GM12878 (cell line): ENCODE measurements around the gene ZNF436. TPM values are rescaled to one million over a fixed set of nuclear protein-coding genes. Genes with fewer than 3 reads are reported as not detected.

ENCODE experiments used
- ATAC-seq: fragments of 200-7000 bp; cut with Tn5 transposase; 3 replicates; pipeline ENCODE4 v1.9.1; 2020; ENCODE audit warnings: mild to moderate bottlenecking, moderate library complexity
- BruUV-seq: library from RNA; stranded (reverse); fragments of 400-500 nt; replicated peaks from 2 replicates; lab custom pipeline; 2021; lab: Mats Ljungman, UMichigan
- CTCF ChIA-PET: fragments of 300-600 bp; sonication (Branson Sonifier 250); formaldehyde crosslinking; extraction: SDS; loops from one replicate; lab custom pipeline; 2021; ENCODE audit warnings: inconsistent platforms; lab: Yijun Ruan, JAX
- POLR2A ChIA-PET: fragments of 350-600 bp; formaldehyde crosslinking; extraction: SDS; loops from one replicate; lab custom pipeline; 2021; ENCODE audit warnings: inconsistent platforms; lab: Charles Lee
- RAD21 ChIA-PET: fragments of 300-600 bp; sonication (Branson Sonifier 250); formaldehyde crosslinking; loops from one replicate; lab custom pipeline; 2023; ENCODE audit warnings: antibody characterized with exemption; ENCODE audit not compliant: unreplicated experiment; lab: Charles Lee
- SMC1A ChIA-PET: fragments of 300-600 bp; sonication (Branson Sonifier 250); formaldehyde crosslinking; loops from one replicate; lab custom pipeline; 2023; ENCODE audit not compliant: unreplicated experiment, uncharacterized antibody; lab: Charles Lee
- DNase-seq: peaks from one replicate; pipeline ENCODE4 v3.0.0-alpha.2; 2011; ENCODE audit warnings: low read depth, low spot score
- FAIRE-seq: peaks from 3 replicates; lab custom pipeline; 2011; peaks lifted over from hg19 to GRCh38; lab: Jason Lieb, UNC
- H2AFZ ChIP-seq: 2 replicates; pipeline ENCODE4 v1.6.0; 2011; ENCODE audit warnings: low read depth, low read length, control low read depth; ENCODE audit not compliant: control insufficient read depth
- H3K27ac ChIP-seq: 2 replicates; pipeline ENCODE4 v1.5.1; 2011; ENCODE audit warnings: control low read depth; ENCODE audit not compliant: control insufficient read depth, insufficient read depth
- H3K27me3 ChIP-seq, 2 experiments: replicated peaks in 1 of 2; 2 replicates each; pipeline versions ENCODE4 v1.6.0 to v1.6.1; 2011; ENCODE audit warnings: low read length in 1 of 2; ENCODE audit not compliant: control insufficient read depth in 2 of 2, insufficient read depth in 2 of 2
- H3K36me3 ChIP-seq, 2 experiments: 2 replicates each; pipeline ENCODE4 v1.5.1; 2011; ENCODE audit warnings: low read length in 1 of 2; ENCODE audit not compliant: control insufficient read depth in 2 of 2, insufficient read depth in 2 of 2
- H3K4me1 ChIP-seq: 2 replicates; pipeline ENCODE4 v1.6.1; 2011; ENCODE audit warnings: mild to moderate bottlenecking, low read length, moderate library complexity, mixed read lengths; ENCODE audit not compliant: control insufficient read depth, insufficient read depth
- H3K4me2 ChIP-seq: 2 replicates; pipeline ENCODE4 v1.6.0; 2011; ENCODE audit warnings: control low read depth; ENCODE audit not compliant: control insufficient read depth, insufficient read depth
- H3K4me3 ChIP-seq: fragments of 200-600 bp; sonication (generic); 2 replicates; pipeline ENCODE4 v1.5.1; 2016
- H3K79me2 ChIP-seq: 2 replicates; pipeline ENCODE4 v1.6.0; 2011; ENCODE audit warnings: low read length; ENCODE audit not compliant: control insufficient read depth, insufficient read depth
- H3K9ac ChIP-seq: 2 replicates; pipeline ENCODE4 v1.8.0; 2011; ENCODE audit warnings: low read length, control low read depth, mixed read lengths; ENCODE audit not compliant: control insufficient read depth, insufficient read depth
- H3K9me3 ChIP-seq: replicated peaks from 3 replicates; pipeline ENCODE4 v1.5.1; 2011; ENCODE audit warnings: mild to moderate bottlenecking, low read length; ENCODE audit not compliant: control insufficient read depth, insufficient read depth
- H4K20me1 ChIP-seq: 2 replicates; pipeline ENCODE4 v1.6.0; 2011; ENCODE audit not compliant: control insufficient read depth, insufficient read depth
- CUX1 ChIP-seq: IDR thresholded peaks from 2 replicates; pipeline ENCODE4 v1.6.1; 2012; ENCODE audit warnings: improper control_type of control experiment, low read depth, low read length; ENCODE audit not compliant: insufficient replicate concordance
- FOXM1 ChIP-seq: IDR thresholded peaks from 2 replicates; pipeline ENCODE4 v1.6.1; 2012; ENCODE audit warnings: low read depth, mild to moderate bottlenecking, inconsistent platforms, low read length, moderate library complexity
- IRF4 ChIP-seq: IDR thresholded peaks from 2 replicates; pipeline ENCODE4 v1.6.1; 2011; ENCODE audit warnings: low read depth, low read length
- KLF5 ChIP-seq: fragments of 450-650 bp; IDR thresholded peaks from 2 replicates; pipeline ENCODE4 v1.6.1; 2014; ENCODE audit warnings: mild to moderate bottlenecking; ENCODE audit not compliant: partially characterized antibody
- NRF1 ChIP-seq: conservative IDR thresholded peaks from 2 replicates; pipeline ENCODE4 v1.6.1; 2011; ENCODE audit warnings: mild to moderate bottlenecking, low read depth, low read length, improper control_type of control experiment
- PAX5 ChIP-seq: IDR thresholded peaks from 2 replicates; pipeline ENCODE4 v1.6.1; 2011; ENCODE audit warnings: low read depth, low read length, borderline replicate concordance
- TCF12 ChIP-seq: IDR thresholded peaks from 2 replicates; pipeline ENCODE4 v1.6.1; 2011; ENCODE audit warnings: low read depth, mild to moderate bottlenecking, low read length
- YBX1 ChIP-seq: fragments of 450-650 bp; IDR thresholded peaks from 2 replicates; pipeline ENCODE4 v1.6.1; 2016; ENCODE audit warnings: antibody characterized with exemption
- WGBS: methylation state at CpG from one replicate; pipeline ENCODE4 v1.1.6; 2016; ENCODE audit warnings: low lambda C conversion rate; ENCODE audit not compliant: insufficient replicate concordance, insufficient coverage; ENCODE audit errors: missing lambda C conversion rate; 5-methylcytosine and 5-hydroxymethylcytosine counted together
- in situ Hi-C: fragments of 300-500 bp; cut with MboI; formaldehyde crosslinking; loops from 9 replicates; pipeline ENCODE4 v1.14.3; 2018; ENCODE audit warnings: mixed read lengths
- intact Hi-C: fragments of 100-400 bp; cut with micrococcal nuclease; formaldehyde crosslinking; loops from one replicate; pipeline ENCODE4 v1.14.2; 2022; ENCODE audit not compliant: unreplicated experiment
- polyA plus RNA-seq, 11 experiments: library from polyadenylated mRNA; depleted of rRNA in 4 of 11; unstranded in 6 of 11; stranded (reverse) in 5 of 11; fragments of >200 nt; fragmentation: Nextera tagmentation in 4 of 11; fragmentation: Illumina TruSeq in 1 of 11; extraction: Ambion mirVana in 4 of 11; extraction: Trizol in 1 of 11; gene quantifications; 1 replicate in 1 of 11; 2 replicates in 10 of 11; pipeline versions ENCODE4 v1.2.1 to v1.2.3, GENCODE V29; 2011 to 2016; ENCODE audit warnings: inconsistent platforms in 2 of 11, missing spikeins in 2 of 11, low read depth in 1 of 11
- total RNA-seq, 4 experiments: library from RNA; depleted of rRNA in 3 of 4; stranded (reverse); fragments of >200 nt in 3 of 4; fragmentation: Illumina TruSeq in 1 of 4; extraction: Trizol in 1 of 4; gene quantifications; 2 replicates each; pipeline versions ENCODE4 v1.2.1 to v1.2.3, GENCODE V29; 2013 to 2021

The ZNF436 gene
- total and polyA plus RNA-seq, 10 of the 15 experiments (the other 5 are each of a cell fraction or from before 2014, with no cell fraction given), result 0.85 to 4.7 (median 3.0) TPM

GRCh38 chr1:23369335-23370013, at the start of gene ZNF436 (continued):
- no peak for TF ChIP-seq YBX1
- TF ChIP-seq TCF12, result no peak

- TF ChIP-seq PAX5, result no peak
- no peak for TF ChIP-seq FOXM1
- SMC1A ChIA-PET, result no interaction called here
- Histone ChIP-seq H3K36me3 (no peaks in the 10 kb centered on the region), H3K27me3 (peaks cover 0 to 3% of the 10 kb centered on the region in 2 experiments), H3K4me1 (no peaks in the 10 kb centered on the region), H3K9ac (no peak overlapping the region), H3K9me3 (no peaks in the 10 kb centered on the region), H3K27ac (no peak overlapping the region), H2AFZ (no peak overlapping the region), H3K4me3 (no peak overlapping the region), H3K4me2 (no peak overlapping the region), H3K79me2 (no peaks in the 10 kb centered on the region), H4K20me1 (no peaks in the 10 kb centered on the region)
- 51% methylated on average over 6 of the region's 6 CpGs for WGBS
- in situ Hi-C loops, result no loop called here
- RAD21 ChIA-PET, result interaction anchor here (0.6 kb wide), 1 partner anchor 32 kb away, joined by 3 read pairs; no protein-coding TSS in a partner anchor
- POLR2A ChIA-PET, result no interaction called here
- intact Hi-C loops, result no loop called here
- no TSS peak for BruUV-seq
- FAIRE-seq (no peak), DNase-seq (no peak), ATAC-seq (no peak)
- CTCF ChIA-PET, result no interaction called here
These were observed 49.5 kb upstream of the ZNF436 start for GRCh38 chr1:23419180-23419579.

- BruUV-seq, result no TSS peak
- Histone ChIP-seq H3K4me3 (no peak overlapping the region), H3K27me3 (peaks cover 0 to 3% of the 10 kb centered on the region in 2 experiments; a peak in 2 of 4 replicates), H3K79me2 (no peaks in the 10 kb centered on the region), H3K27ac (no peak overlapping the region), H4K20me1 (no peaks in the 10 kb centered on the region), H3K36me3 (no peaks in the 10 kb centered on the region), H3K9me3 (no peaks in the 10 kb centered on the region), H3K9ac (no peak overlapping the region), H2AFZ (no peak overlapping the region), H3K4me1 (no peaks in the 10 kb centered on the region), H3K4me2 (no peak overlapping the region)
- ChIA-PET CTCF (interaction anchor here (1.4 kb wide), 1 partner anchor 14 kb away, joined by 6 read pairs; no protein-coding TSS in a partner anchor), SMC1A (no interaction called here), RAD21 (no interaction called here), POLR2A (no interaction called here)
- in situ Hi-C loops (no loop called here), intact Hi-C loops (no loop called here)
- ATAC-seq (no peak), DNase-seq (no peak), FAIRE-seq (no peak)
- 28% methylated on average over 3 of the region's 3 CpGs for WGBS
- TF ChIP-seq IRF4, result no peak
- no peak for TF ChIP-seq KLF5
- no peak for TF ChIP-seq CUX1
- no peak for TF ChIP-seq NRF1
These were observed 47.9 kb upstream of the ZNF436 start for GRCh38 chr1:23417570-23417969.
